Left lung (tissue), 10 donors: Measurements from ENCODE around the gene RABGGTB. TPM values are rescaled to one million over a fixed set of nuclear protein-coding genes. Genes with fewer than 3 reads are reported as not detected.
A peak's percentile ranks its signal among the peaks of the same experiment; 100 is the strongest.
"Not testable (repeated sequence)": the region's sequence is repeated elsewhere in the genome, so short reads cannot be mapped to it uniquely, and the experiment has no call there.

Experiments
- ATAC-seq: fragments of 200-7000 bp; cut with Tn5 transposase; one replicate; pipeline ENCODE4 v1.9.1; 2020; ENCODE audit warnings: moderate library complexity
- DNase-seq, 4 donors: peaks; one replicate each; pipeline ENCODE4 v3.0.0-alpha.2; 2013 to 2020
- H3K27ac ChIP-seq, 2 donors: fragments of 200-600 bp; sonication (generic) in 1 of 2; one replicate each; pipeline versions ENCODE4 v1.5.0 to v1.8.0; 2020 to 2021
- H3K27me3 ChIP-seq, 2 donors: fragments of 200-600 bp; sonication (generic) in 1 of 2; one replicate each; pipeline versions ENCODE4 v1.5.0 to v1.8.0; 2020 to 2021
- H3K36me3 ChIP-seq, 2 donors: fragments of 200-600 bp; sonication (generic) in 1 of 2; one replicate each; pipeline versions ENCODE4 v1.5.0 to v1.8.0; 2020 to 2021
- H3K4me1 ChIP-seq, 2 donors: fragments of 200-600 bp; one replicate each; pipeline ENCODE4 v1.8.0; 2021
- H3K4me3 ChIP-seq, 2 donors: fragments of 200-600 bp; sonication (generic) in 1 of 2; one replicate each; pipeline versions ENCODE4 v1.5.0 to v1.8.0; 2020 to 2021; ENCODE audit warnings: mild to moderate bottlenecking in 1 of 2
- H3K9me3 ChIP-seq, 2 donors: fragments of 200-600 bp; sonication (generic) in 1 of 2; one replicate each; pipeline versions ENCODE4 v1.5.0 to v1.8.0; 2020 to 2021
- CTCF ChIP-seq, 2 donors: fragments of 200-600 bp; sonication (generic) in 1 of 2; IDR thresholded peaks; one replicate each; pipeline versions ENCODE4 v1.5.0 to v1.8.0; 2021; ENCODE audit warnings: antibody characterized with exemption in 2 of 2
- intact Hi-C, 2 donors: fragments of 100-400 bp; cut with DNase I; formaldehyde crosslinking; loops; one replicate each; pipeline versions ENCODE4 v1.11.2 to v1.14.2; 2022
- polyA plus RNA-seq, 6 donors: library from polyadenylated mRNA; unstranded; fragments of 120-200 nt; gene quantifications; one replicate each; pipeline ENCODE4 v1.2.1, GENCODE V29; 2013; ENCODE audit not compliant: insufficient read length in 6 of 6
- total RNA-seq, 2 donors: library from RNA; stranded (reverse); fragmentation: NEBNext Ultra II Directional; extraction: Animal tissue kit (Norgen Biotek cat#: 25700); gene quantifications; one replicate each; pipeline ENCODE4 v1.2.1, GENCODE V29; 2021
- donor health status: DM: no; HTN: yes; CAD: no.
- donor health status: DM: no; HTN: no; CAD: no.

Gene RABGGTB
- total and polyA plus RNA-seq, 8 donors: 65.1 to 103 (median 88.2) TPM

GRCh38 chr1:75764057-75764655 is 21.9 kb upstream of the RABGGTB start:
- intact Hi-C loops: no loop called here
- no peak for DNase-seq
- Histone ChIP-seq H3K36me3 (no peaks in the 10 kb centered on the region), H3K27ac (no peak overlapping the region), H3K9me3 (no peaks in the 10 kb centered on the region), H3K4me1 (no peaks in the 10 kb centered on the region), H3K4me3 (no peak overlapping the region), H3K27me3 (no peaks in the 10 kb centered on the region)
- no peak for ATAC-seq
- TF ChIP-seq CTCF (IDR thresholded peaks at IDR 0.05): no peak

- no peaks in the 10 kb centered on the region for H3K9me3 ChIP-seq
- ATAC-seq (peak; percentile 63), DNase-seq (no peak)
- H3K4me3 ChIP-seq: no peak overlapping the region
- H3K36me3 ChIP-seq: no peaks in the 10 kb centered on the region
- no peak for TF ChIP-seq CTCF (IDR thresholded peaks at IDR 0.05)
- H3K27ac ChIP-seq: no peak overlapping the region
- intact Hi-C loops: no loop called here
- H3K4me1 ChIP-seq: no peaks in the 10 kb centered on the region
- no peaks in the 10 kb centered on the region for H3K27me3 ChIP-seq
Observed at GRCh38 chr1:75765697-75766355, 20.2 kb upstream of the RABGGTB start.

- H3K4me3 ChIP-seq: no peak overlapping the region
- H3K27me3 ChIP-seq: no peaks in the 10 kb centered on the region
- ATAC-seq (no peak), DNase-seq (no peak)
- H3K9me3 ChIP-seq: no peaks in the 10 kb centered on the region
- TF ChIP-seq CTCF (IDR thresholded peaks at IDR 0.05): no peak
- H3K27ac ChIP-seq: no peak overlapping the region
- no peaks in the 10 kb centered on the region for H3K4me1 ChIP-seq
- intact Hi-C loops: no loop called here
- no peaks in the 10 kb centered on the region for H3K36me3 ChIP-seq
Observed at GRCh38 chr1:75768016-75768415, 18.0 kb upstream of the RABGGTB start.

GRCh38 chr1:75770761-75771160 is 15.3 kb upstream of the RABGGTB start:
- Histone ChIP-seq H3K27ac (no peak overlapping the region), H3K9me3 (no peaks in the 10 kb centered on the region), H3K27me3 (no peaks in the 10 kb centered on the region), H3K4me3 (no peak overlapping the region), H3K4me1 (no peaks in the 10 kb centered on the region), H3K36me3 (no peaks in the 10 kb centered on the region)
- no peak for TF ChIP-seq CTCF (IDR thresholded peaks at IDR 0.05)
- DNase-seq: no peak
- no peak for ATAC-seq
- intact Hi-C loops: no loop called here

- H3K27ac ChIP-seq: no peak overlapping the region
- H3K9me3 ChIP-seq: no peaks in the 10 kb centered on the region
- H3K36me3 ChIP-seq: no peaks in the 10 kb centered on the region
- ATAC-seq (no peak), DNase-seq (no peak)
- no peak overlapping the region for H3K4me3 ChIP-seq
- no peaks in the 10 kb centered on the region for H3K27me3 ChIP-seq
- intact Hi-C loops: no loop called here
- no peak for TF ChIP-seq CTCF (IDR thresholded peaks at IDR 0.05)
- H3K4me1 ChIP-seq: no peaks in the 10 kb centered on the region
Observed at GRCh38 chr1:75771978-75772377, 14.1 kb upstream of the RABGGTB start.

- H3K9me3 ChIP-seq, H3K27ac ChIP-seq, H3K4me1 ChIP-seq, H3K36me3 ChIP-seq, H3K27me3 ChIP-seq, intact Hi-C loops, ATAC-seq, H3K4me3 ChIP-seq, DNase-seq: not testable (repeated sequence)
Observed at GRCh38 chr1:75777812-75778211, 8.2 kb upstream of the RABGGTB start.

GRCh38 chr1:75778694-75779093 is 7.4 kb upstream of the RABGGTB start:
- H3K36me3 ChIP-seq, intact Hi-C loops, H3K4me3 ChIP-seq, H3K27me3 ChIP-seq, DNase-seq, H3K4me1 ChIP-seq, H3K27ac ChIP-seq, ATAC-seq, H3K9me3 ChIP-seq: not testable (repeated sequence)

- H3K9me3 ChIP-seq, H3K27me3 ChIP-seq, H3K27ac ChIP-seq, H3K36me3 ChIP-seq, intact Hi-C loops, DNase-seq, H3K4me3 ChIP-seq, ATAC-seq, H3K4me1 ChIP-seq: not testable (repeated sequence)
Observed at GRCh38 chr1:75780183-75780582, 5.9 kb upstream of the RABGGTB start.
